Measurements from ENCODE around the gene NCOA1. TPM values are rescaled to one million over a fixed set of nuclear protein-coding genes. Genes with fewer than 3 reads are reported as not detected.

Gene NCOA1
- total and polyA plus RNA-seq, 4 donors = 6.5 to 26.6 (median 16.3) TPM

DNA sequence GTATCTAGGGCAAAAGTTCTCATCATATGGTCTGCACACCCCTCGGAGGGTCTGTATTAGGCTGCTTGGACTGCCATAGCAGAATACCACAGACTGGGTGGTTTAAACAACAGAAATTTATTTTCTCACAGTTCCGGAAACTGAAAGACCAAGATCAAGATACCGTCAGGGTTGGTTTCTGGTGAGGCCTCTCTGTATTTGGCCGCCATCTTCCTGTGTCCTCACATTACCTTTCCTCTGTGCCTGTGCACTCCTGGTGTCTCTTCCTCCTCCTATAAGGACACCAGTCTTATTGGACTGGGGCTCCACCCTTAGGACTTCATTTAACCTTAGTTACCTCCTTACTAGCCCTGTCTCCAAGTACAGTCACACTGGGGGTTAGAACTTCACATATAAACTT, 132.5 kb downstream of the NCOA1 start:
- Histone ChIP-seq H3K36me3 (ENCODE audit: control insufficient read depth in 4 of 4, insufficient read depth in 3 of 4, low read depth in 1 of 4, low read length in 3 of 4) (no peaks in the 10 kb centered on the region), H3K9ac (ENCODE audit: low read depth in 1 of 2, low read length in 2 of 2) (no peak overlapping the region), H3K4me1 (ENCODE audit: control insufficient read depth in 4 of 4, insufficient read depth in 4 of 4, low read length in 3 of 4) (no peaks in the 10 kb centered on the region), H3K4me3 (ENCODE audit: low read depth in 1 of 3, low read length in 3 of 3) (no peak overlapping the region), H3K9me3 (ENCODE audit: control insufficient read depth in 4 of 4, low read length in 3 of 4) (no peaks in the 10 kb centered on the region), H3K27ac (ENCODE audit: low read depth in 1 of 2, low read length in 2 of 2) (no peak overlapping the region), H3K27me3 (ENCODE audit: control insufficient read depth in 4 of 4, insufficient read depth in 4 of 4, low read length in 3 of 4) (no peaks in the 10 kb centered on the region)
- DNase-seq (ENCODE audit: low spot score) = no peak
- whole genome bisulfite sequencing = 96% methylated on average over 4 of the region's 4 CpGs
- TF ChIP-seq, protein P1, sequence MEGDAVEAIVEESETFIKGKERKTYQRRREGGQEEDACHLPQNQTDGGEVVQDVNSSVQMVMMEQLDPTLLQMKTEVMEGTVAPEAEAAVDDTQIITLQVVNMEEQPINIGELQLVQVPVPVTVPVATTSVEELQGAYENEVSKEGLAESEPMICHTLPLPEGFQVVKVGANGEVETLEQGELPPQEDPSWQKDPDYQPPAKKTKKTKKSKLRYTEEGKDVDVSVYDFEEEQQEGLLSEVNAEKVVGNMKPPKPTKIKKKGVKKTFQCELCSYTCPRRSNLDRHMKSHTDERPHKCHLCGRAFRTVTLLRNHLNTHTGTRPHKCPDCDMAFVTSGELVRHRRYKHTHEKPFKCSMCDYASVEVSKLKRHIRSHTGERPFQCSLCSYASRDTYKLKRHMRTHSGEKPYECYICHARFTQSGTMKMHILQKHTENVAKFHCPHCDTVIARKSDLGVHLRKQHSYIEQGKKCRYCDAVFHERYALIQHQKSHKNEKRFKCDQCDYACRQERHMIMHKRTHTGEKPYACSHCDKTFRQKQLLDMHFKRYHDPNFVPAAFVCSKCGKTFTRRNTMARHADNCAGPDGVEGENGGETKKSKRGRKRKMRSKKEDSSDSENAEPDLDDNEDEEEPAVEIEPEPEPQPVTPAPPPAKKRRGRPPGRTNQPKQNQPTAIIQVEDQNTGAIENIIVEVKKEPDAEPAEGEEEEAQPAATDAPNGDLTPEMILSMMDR (IDR thresholded peaks at IDR 0.05; ENCODE audit: low read depth, low read length, missing input control) = no peak
- TF ChIP-seq GABPA (IDR thresholded peaks at IDR 0.05 in 1 of 2, conservative IDR thresholded peaks at IDR 0.05 in 1 of 2) (no peak), JUND (IDR thresholded peaks at IDR 0.05) (no peak), RAD21 (IDR thresholded peaks at IDR 0.05) (no peak), FOXA2 (IDR thresholded peaks at IDR 0.05) (no peak), HNF4A (conservative IDR thresholded peaks at IDR 0.05) (no peak), SP1 (IDR thresholded peaks at IDR 0.05) (no peak), FOXA1 (IDR thresholded peaks at IDR 0.05) (no peak), RXRA (IDR thresholded peaks at IDR 0.05) (no peak), EGR1 (IDR thresholded peaks at IDR 0.05; ENCODE audit: low read depth in 2 of 2) (no peak), YY1 (IDR thresholded peaks at IDR 0.05) (no peak), TAF1 (conservative IDR thresholded peaks at IDR 0.05) (no peak)
- TF ChIP-seq, protein P2, sequence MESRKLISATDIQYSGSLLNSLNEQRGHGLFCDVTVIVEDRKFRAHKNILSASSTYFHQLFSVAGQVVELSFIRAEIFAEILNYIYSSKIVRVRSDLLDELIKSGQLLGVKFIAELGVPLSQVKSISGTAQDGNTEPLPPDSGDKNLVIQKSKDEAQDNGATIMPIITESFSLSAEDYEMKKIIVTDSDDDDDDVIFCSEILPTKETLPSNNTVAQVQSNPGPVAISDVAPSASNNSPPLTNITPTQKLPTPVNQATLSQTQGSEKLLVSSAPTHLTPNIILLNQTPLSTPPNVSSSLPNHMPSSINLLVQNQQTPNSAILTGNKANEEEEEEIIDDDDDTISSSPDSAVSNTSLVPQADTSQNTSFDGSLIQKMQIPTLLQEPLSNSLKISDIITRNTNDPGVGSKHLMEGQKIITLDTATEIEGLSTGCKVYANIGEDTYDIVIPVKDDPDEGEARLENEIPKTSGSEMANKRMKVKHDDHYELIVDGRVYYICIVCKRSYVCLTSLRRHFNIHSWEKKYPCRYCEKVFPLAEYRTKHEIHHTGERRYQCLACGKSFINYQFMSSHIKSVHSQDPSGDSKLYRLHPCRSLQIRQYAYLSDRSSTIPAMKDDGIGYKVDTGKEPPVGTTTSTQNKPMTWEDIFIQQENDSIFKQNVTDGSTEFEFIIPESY (IDR thresholded peaks at IDR 0.05) = no peak
- TF ChIP-seq, protein P3, sequence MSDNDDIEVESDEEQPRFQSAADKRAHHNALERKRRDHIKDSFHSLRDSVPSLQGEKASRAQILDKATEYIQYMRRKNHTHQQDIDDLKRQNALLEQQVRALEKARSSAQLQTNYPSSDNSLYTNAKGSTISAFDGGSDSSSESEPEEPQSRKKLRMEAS (IDR thresholded peaks at IDR 0.05) = no peak
- TF ChIP-seq, protein P4, sequence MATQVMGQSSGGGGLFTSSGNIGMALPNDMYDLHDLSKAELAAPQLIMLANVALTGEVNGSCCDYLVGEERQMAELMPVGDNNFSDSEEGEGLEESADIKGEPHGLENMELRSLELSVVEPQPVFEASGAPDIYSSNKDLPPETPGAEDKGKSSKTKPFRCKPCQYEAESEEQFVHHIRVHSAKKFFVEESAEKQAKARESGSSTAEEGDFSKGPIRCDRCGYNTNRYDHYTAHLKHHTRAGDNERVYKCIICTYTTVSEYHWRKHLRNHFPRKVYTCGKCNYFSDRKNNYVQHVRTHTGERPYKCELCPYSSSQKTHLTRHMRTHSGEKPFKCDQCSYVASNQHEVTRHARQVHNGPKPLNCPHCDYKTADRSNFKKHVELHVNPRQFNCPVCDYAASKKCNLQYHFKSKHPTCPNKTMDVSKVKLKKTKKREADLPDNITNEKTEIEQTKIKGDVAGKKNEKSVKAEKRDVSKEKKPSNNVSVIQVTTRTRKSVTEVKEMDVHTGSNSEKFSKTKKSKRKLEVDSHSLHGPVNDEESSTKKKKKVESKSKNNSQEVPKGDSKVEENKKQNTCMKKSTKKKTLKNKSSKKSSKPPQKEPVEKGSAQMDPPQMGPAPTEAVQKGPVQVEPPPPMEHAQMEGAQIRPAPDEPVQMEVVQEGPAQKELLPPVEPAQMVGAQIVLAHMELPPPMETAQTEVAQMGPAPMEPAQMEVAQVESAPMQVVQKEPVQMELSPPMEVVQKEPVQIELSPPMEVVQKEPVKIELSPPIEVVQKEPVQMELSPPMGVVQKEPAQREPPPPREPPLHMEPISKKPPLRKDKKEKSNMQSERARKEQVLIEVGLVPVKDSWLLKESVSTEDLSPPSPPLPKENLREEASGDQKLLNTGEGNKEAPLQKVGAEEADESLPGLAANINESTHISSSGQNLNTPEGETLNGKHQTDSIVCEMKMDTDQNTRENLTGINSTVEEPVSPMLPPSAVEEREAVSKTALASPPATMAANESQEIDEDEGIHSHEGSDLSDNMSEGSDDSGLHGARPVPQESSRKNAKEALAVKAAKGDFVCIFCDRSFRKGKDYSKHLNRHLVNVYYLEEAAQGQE (IDR thresholded peaks at IDR 0.05) = no peak

DNA sequence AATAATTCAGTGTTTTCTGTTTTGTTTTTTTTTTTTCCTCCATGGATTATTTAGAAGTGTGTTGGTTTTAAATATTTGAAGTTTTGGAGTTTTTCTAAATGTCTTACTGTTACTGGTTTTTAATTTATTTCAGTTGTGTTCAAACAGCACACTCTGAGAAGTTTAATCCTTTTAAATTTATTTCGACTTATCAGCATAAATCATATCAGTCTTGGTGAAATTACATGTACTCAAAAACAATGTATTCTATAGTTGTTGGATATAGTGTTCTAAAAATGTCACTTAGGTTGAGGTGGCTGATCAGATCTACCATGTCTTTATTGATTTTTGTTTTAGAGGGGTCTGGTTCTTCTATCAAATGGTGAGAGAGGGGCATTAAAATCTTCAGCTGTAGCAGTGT, 134.7 kb downstream of the NCOA1 start:
- DNase-seq (ENCODE audit: low spot score) = no peak
- no peaks in the 10 kb centered on the region for H3K9me3 ChIP-seq (ENCODE audit: control insufficient read depth in 4 of 4, low read length in 3 of 4)
- TF ChIP-seq NR2F2 (IDR thresholded peaks at IDR 0.05) = no peak
- no peak for TF ChIP-seq HNF4G (IDR thresholded peaks at IDR 0.05)
- no peak for TF ChIP-seq YY1 (IDR thresholded peaks at IDR 0.05)
- TF ChIP-seq RXRA (IDR thresholded peaks at IDR 0.05) = no peak
- no peak for TF ChIP-seq FOXA2 (IDR thresholded peaks at IDR 0.05)
- TF ChIP-seq, protein P5, sequence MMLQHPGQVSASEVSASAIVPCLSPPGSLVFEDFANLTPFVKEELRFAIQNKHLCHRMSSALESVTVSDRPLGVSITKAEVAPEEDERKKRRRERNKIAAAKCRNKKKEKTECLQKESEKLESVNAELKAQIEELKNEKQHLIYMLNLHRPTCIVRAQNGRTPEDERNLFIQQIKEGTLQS (IDR thresholded peaks at IDR 0.05) = no peak
- TF ChIP-seq HNF4A (conservative IDR thresholded peaks at IDR 0.05) = no peak
- TF ChIP-seq GABPA (IDR thresholded peaks at IDR 0.05 in 1 of 2, conservative IDR thresholded peaks at IDR 0.05 in 1 of 2) = no peak
- TF ChIP-seq EGR1 (IDR thresholded peaks at IDR 0.05; ENCODE audit: low read depth in 2 of 2) = no peak
- TF ChIP-seq RAD21 (IDR thresholded peaks at IDR 0.05) = no peak
- no peak for TF ChIP-seq TAF1 (conservative IDR thresholded peaks at IDR 0.05)
- TF ChIP-seq, protein P4 (IDR thresholded peaks at IDR 0.05) = no peak
- no peak for TF ChIP-seq JUND (IDR thresholded peaks at IDR 0.05)
- TF ChIP-seq, protein P3 (IDR thresholded peaks at IDR 0.05) = no peak
- H3K4me3 ChIP-seq (ENCODE audit: low read depth in 1 of 3, low read length in 3 of 3) = no peak overlapping the region
- H3K36me3 ChIP-seq (ENCODE audit: control insufficient read depth in 4 of 4, insufficient read depth in 3 of 4, low read depth in 1 of 4, low read length in 3 of 4) = no peaks in the 10 kb centered on the region
- 94% methylated on average over 1 of the region's 1 CpG for WGBS
- no peak overlapping the region for H3K9ac ChIP-seq (ENCODE audit: low read depth in 1 of 2, low read length in 2 of 2)
- H3K27me3 ChIP-seq (ENCODE audit: control insufficient read depth in 4 of 4, insufficient read depth in 4 of 4, low read length in 3 of 4) = no peaks in the 10 kb centered on the region
- no peaks in the 10 kb centered on the region for H3K4me1 ChIP-seq (ENCODE audit: control insufficient read depth in 4 of 4, insufficient read depth in 4 of 4, low read length in 3 of 4)
- H3K27ac ChIP-seq (ENCODE audit: low read depth in 1 of 2, low read length in 2 of 2) = no peak overlapping the region

All from liver (tissue), 9 donors.